NCI-H2227 (cell line): ENCODE data around the gene KLHDC10.
"Not testable (repeated sequence)": the region's sequence is repeated elsewhere in the genome, so short reads cannot be mapped to it uniquely, and the experiment has no call there.

Source experiments
- DNase-seq: peaks from one replicate; lab custom pipeline; 2025; ENCODE audit not compliant: unreplicated experiment; lab: John Stamatoyannopoulos, UW

The KLHDC10 gene

GRCh38 chr7:130069978-130070860, at the start of gene KLHDC10:
KLHDC10 (plus strand) TSS chr7:130070534; CDS start chr7:130070644, 110 bp downstream.
- peak; percentile 99 for DNase-seq

- no peak for DNase-seq
Measured at GRCh38 chr7:130021105-130021834, 49.1 kb upstream of the KLHDC10 start.

- DNase-seq, result no peak
Measured at GRCh38 chr7:130022115-130022514, 48.2 kb upstream of the KLHDC10 start.

GRCh38 chr7:130022623-130023175, 47.6 kb upstream of the KLHDC10 start:
- DNase-seq, result no peak

- no peak for DNase-seq
Measured at GRCh38 chr7:130024390-130024789, 45.9 kb upstream of the KLHDC10 start.

- no peak for DNase-seq
Measured at GRCh38 chr7:130032698-130033097, 37.6 kb upstream of the KLHDC10 start.

- peak; percentile 19 for DNase-seq
Measured at GRCh38 chr7:130037703-130038102, 32.6 kb upstream of the KLHDC10 start.

GRCh38 chr7:130040576-130040975, 29.8 kb upstream of the KLHDC10 start:
- no peak for DNase-seq

- DNase-seq, result no peak
Measured at GRCh38 chr7:130047831-130048230, 22.5 kb upstream of the KLHDC10 start.

GRCh38 chr7:130048906-130049305, 21.4 kb upstream of the KLHDC10 start:
- no peak for DNase-seq

- DNase-seq, result not testable (repeated sequence)
Measured at GRCh38 chr7:130052250-130052649, 18.1 kb upstream of the KLHDC10 start.

GRCh38 chr7:130055198-130055597, 15.1 kb upstream of the KLHDC10 start:
- DNase-seq, result not testable (repeated sequence)

GRCh38 chr7:130062246-130062645, 8.1 kb upstream of the KLHDC10 start:
- no peak for DNase-seq

GRCh38 chr7:130063036-130063435, 7.3 kb upstream of the KLHDC10 start:
- DNase-seq, result peak; percentile 73

GRCh38 chr7:130064580-130064926, 5.8 kb upstream of the KLHDC10 start:
- not testable (repeated sequence) for DNase-seq

GRCh38 chr7:130065500-130066152, 4.7 kb upstream of the KLHDC10 start:
- no peak for DNase-seq

- peak; percentile 21 for DNase-seq
Measured at GRCh38 chr7:130069179-130069977, 956 bp upstream of the KLHDC10 start.

GRCh38 chr7:130070861-130071622, 708 bp downstream of the KLHDC10 start:
- DNase-seq, result no peak

- DNase-seq, result peak; percentile 94
Measured at GRCh38 chr7:130071701-130072622, 1.6 kb downstream of the KLHDC10 start.
